Right renal pelvis (tissue), 4 donors: ENCODE results near the gene RAE1. TPM values are rescaled to one million over a fixed set of nuclear protein-coding genes. Genes with fewer than 3 reads are reported as not detected.
A peak's percentile ranks its signal among the peaks of the same experiment; 100 is the strongest.

ENCODE experiments used
- DNase-seq, 4 donors: peaks; one replicate each; pipeline ENCODE4 v3.0.0-alpha.2; 2013; ENCODE audit warnings: low read depth in 4 of 4, low spot score in 3 of 4, missing footprints in 1 of 4
- polyA plus RNA-seq, 4 donors: library from polyadenylated mRNA; unstranded; fragments of 120-200 nt; gene quantifications; one replicate each; pipeline ENCODE4 v1.2.1, GENCODE V29; 2013; ENCODE audit not compliant: insufficient read length in 4 of 4

Gene RAE1
- polyA plus RNA-seq, 4 donors: 57.4 to 64.1 (median 59.5) TPM

- DNase-seq: no peak
These were observed 34.9 kb downstream of the RAE1 start for GRCh38 chr20:57385940-57386339.

GRCh38 chr20:57386762-57387161, 35.7 kb downstream of the RAE1 start:
- no peak for DNase-seq

- DNase-seq: no peak
These were observed 36.4 kb downstream of the RAE1 start for GRCh38 chr20:57387463-57387862.

GRCh38 chr20:57387945-57388371, 36.9 kb downstream of the RAE1 start:
- DNase-seq: no peak

GRCh38 chr20:57388953-57389694, 38.1 kb downstream of the RAE1 start:
- DNase-seq: peak in 3 of 4 donors; percentile 49 to 65 (median 61)

- no peak for DNase-seq
These were observed 38.9 kb downstream of the RAE1 start for GRCh38 chr20:57389695-57390603.

- peak in 2 of 4 donors; percentile 63 to 67 for DNase-seq
These were observed 39.8 kb downstream of the RAE1 start, which contains the start of gene RBM38 for GRCh38 chr20:57390604-57391438. Gene RBM38, plus strand, starts transcription at chr20:57391396. Its CDS starts 186 bp downstream, at chr20:57391582.

GRCh38 chr20:57391439-57392301, 40.6 kb downstream of the RAE1 start:
- no peak for DNase-seq

GRCh38 chr20:57392512-57393271, 41.6 kb downstream of the RAE1 start:
- DNase-seq: no peak

GRCh38 chr20:57393321-57394120, 42.5 kb downstream of the RAE1 start:
- DNase-seq: no peak

GRCh38 chr20:57394121-57395082, 43.3 kb downstream of the RAE1 start:
- DNase-seq: no peak

GRCh38 chr20:57395111-57395966, 44.3 kb downstream of the RAE1 start:
- no peak for DNase-seq

GRCh38 chr20:57396212-57396983, 45.3 kb downstream of the RAE1 start:
- no peak for DNase-seq

- DNase-seq: no peak
These were observed 46.1 kb downstream of the RAE1 start for GRCh38 chr20:57396984-57397692.

- DNase-seq: no peak
These were observed 46.6 kb downstream of the RAE1 start for GRCh38 chr20:57397693-57398108.
